ENCODE results near the gene CLDN14. TPM values are rescaled to one million over a fixed set of nuclear protein-coding genes. Genes with fewer than 3 reads are reported as not detected.
A peak's percentile ranks its signal among the peaks of the same experiment; 100 is the strongest.

The CLDN14 gene
- total RNA-seq, 2 donors from 2014 or later, result not detected

GRCh38 chr21:36489103-36489775, 9.3 kb upstream of the CLDN14 start:
- DNase-seq (no peak), ATAC-seq (replicated peaks in 1 of 2) (no peak)
- Mint-ChIP-seq H3K36me3 (ENCODE audit: insufficient read depth in 2 of 2) (no peaks in the 10 kb centered on the region), H3K4me3 (no peak overlapping the region), H3K27me3 (ENCODE audit: low read depth) (peaks cover 6% of the 10 kb centered on the region), H3K9me3 (no peaks in the 10 kb centered on the region), H3K4me1 (ENCODE audit: low read depth) (no peaks in the 10 kb centered on the region), H3K27ac (no peak overlapping the region)

GRCh38 chr21:36487641-36488307, 7.9 kb upstream of the CLDN14 start:
- DNase-seq (no peak), ATAC-seq (replicated peaks in 1 of 2) (no peak)
- Mint-ChIP-seq H3K4me3 (no peak overlapping the region), H3K36me3 (ENCODE audit: insufficient read depth in 2 of 2) (no peaks in the 10 kb centered on the region), H3K27ac (no peak overlapping the region), H3K9me3 (no peaks in the 10 kb centered on the region), H3K4me1 (ENCODE audit: low read depth) (no peaks in the 10 kb centered on the region), H3K27me3 (ENCODE audit: low read depth) (no peaks in the 10 kb centered on the region)

GRCh38 chr21:36486246-36486645, 6.3 kb upstream of the CLDN14 start:
- Mint-ChIP-seq H3K27ac (no peak overlapping the region), H3K27me3 (ENCODE audit: low read depth) (no peaks in the 10 kb centered on the region), H3K9me3 (no peaks in the 10 kb centered on the region), H3K4me1 (ENCODE audit: low read depth) (no peaks in the 10 kb centered on the region), H3K36me3 (ENCODE audit: insufficient read depth in 2 of 2) (no peaks in the 10 kb centered on the region), H3K4me3 (no peak overlapping the region)
- no peak for ATAC-seq (replicated peaks in 1 of 2)
- DNase-seq, result no peak

GRCh38 chr21:36485476-36485875, 5.6 kb upstream of the CLDN14 start:
- H3K4me3 Mint-ChIP-seq, result no peak overlapping the region
- H3K4me1 Mint-ChIP-seq (ENCODE audit: low read depth), result no peaks in the 10 kb centered on the region
- no peaks in the 10 kb centered on the region for H3K27me3 Mint-ChIP-seq (ENCODE audit: low read depth)
- H3K9me3 Mint-ChIP-seq, result no peaks in the 10 kb centered on the region
- DNase-seq (no peak), ATAC-seq (replicated peaks in 1 of 2) (no peak)
- H3K27ac Mint-ChIP-seq, result no peak overlapping the region
- no peaks in the 10 kb centered on the region for H3K36me3 Mint-ChIP-seq (ENCODE audit: insufficient read depth in 2 of 2)

GRCh38 chr21:36483095-36483494, 3.2 kb upstream of the CLDN14 start:
- no peaks in the 10 kb centered on the region for H3K36me3 Mint-ChIP-seq (ENCODE audit: insufficient read depth in 2 of 2)
- peaks cover 14% of the 10 kb centered on the region for H3K4me1 Mint-ChIP-seq (ENCODE audit: low read depth)
- no peak for ATAC-seq (replicated peaks in 1 of 2)
- H3K4me3 Mint-ChIP-seq, result no peak overlapping the region
- no peaks in the 10 kb centered on the region for H3K9me3 Mint-ChIP-seq
- H3K27me3 Mint-ChIP-seq (ENCODE audit: low read depth), result no peaks in the 10 kb centered on the region
- no peak overlapping the region for H3K27ac Mint-ChIP-seq
- DNase-seq, result no peak

- ATAC-seq (replicated peaks in 1 of 2) (no peak), DNase-seq (no peak)
- no peak overlapping the region for H3K27ac Mint-ChIP-seq
- no peaks in the 10 kb centered on the region for H3K36me3 Mint-ChIP-seq (ENCODE audit: insufficient read depth in 2 of 2)
- H3K4me1 Mint-ChIP-seq (ENCODE audit: low read depth), result peaks cover 18% of the 10 kb centered on the region
- no peaks in the 10 kb centered on the region for H3K9me3 Mint-ChIP-seq
- no peaks in the 10 kb centered on the region for H3K27me3 Mint-ChIP-seq (ENCODE audit: low read depth)
- H3K4me3 Mint-ChIP-seq, result no peak overlapping the region
Observed at GRCh38 chr21:36482673-36483072, 2.8 kb upstream of the CLDN14 start.

- Mint-ChIP-seq H3K4me1 (ENCODE audit: low read depth) (peaks cover 18% of the 10 kb centered on the region), H3K4me3 (no peak overlapping the region), H3K9me3 (no peaks in the 10 kb centered on the region), H3K27ac (no peak overlapping the region), H3K27me3 (ENCODE audit: low read depth) (no peaks in the 10 kb centered on the region), H3K36me3 (ENCODE audit: insufficient read depth in 2 of 2) (no peaks in the 10 kb centered on the region)
- DNase-seq (no peak), ATAC-seq (replicated peaks in 1 of 2) (no peak)
Observed at GRCh38 chr21:36482181-36482580, 2.3 kb upstream of the CLDN14 start.

- Mint-ChIP-seq H3K4me1 (ENCODE audit: low read depth) (peaks cover 18% of the 10 kb centered on the region), H3K27ac (no peak overlapping the region), H3K9me3 (no peaks in the 10 kb centered on the region), H3K36me3 (ENCODE audit: insufficient read depth in 2 of 2) (no peaks in the 10 kb centered on the region), H3K4me3 (no peak overlapping the region), H3K27me3 (ENCODE audit: low read depth) (no peaks in the 10 kb centered on the region)
- ATAC-seq (replicated peaks in 1 of 2) (no peak), DNase-seq (no peak)
Observed at GRCh38 chr21:36481639-36482038, 1.7 kb upstream of the CLDN14 start.

GRCh38 chr21:36480618-36481017, 696 bp upstream of the CLDN14 start:
- no peak for ATAC-seq (replicated peaks in 1 of 2)
- H3K4me1 Mint-ChIP-seq (ENCODE audit: low read depth), result peaks cover 18% of the 10 kb centered on the region

GRCh38 chr21:36478941-36479340, 981 bp downstream of the CLDN14 start:
- Mint-ChIP-seq H3K9me3 (no peaks in the 10 kb centered on the region), H3K27ac (no peak overlapping the region), H3K27me3 (ENCODE audit: low read depth) (peaks cover 9% of the 10 kb centered on the region), H3K4me3 (peak overlapping the region in 1 of 2 donors; percentile 65), H3K36me3 (ENCODE audit: insufficient read depth in 2 of 2) (no peaks in the 10 kb centered on the region), H3K4me1 (ENCODE audit: low read depth) (peaks cover 18% of the 10 kb centered on the region)
- ATAC-seq (replicated peaks in 1 of 2), result no peak
- no peak for DNase-seq

More at GRCh38 chr21:36480618-36481017, 696 bp upstream of the CLDN14 start:
- Mint-ChIP-seq H3K36me3 (ENCODE audit: insufficient read depth in 2 of 2) (no peaks in the 10 kb centered on the region), H3K27ac (no peak overlapping the region), H3K9me3 (no peaks in the 10 kb centered on the region), H3K27me3 (ENCODE audit: low read depth) (no peaks in the 10 kb centered on the region), H3K4me3 (no peak overlapping the region)
- no peak for DNase-seq

GRCh38 chr21:36478207-36478701, 1.7 kb downstream of the CLDN14 start:
- ATAC-seq (replicated peaks in 1 of 2) (peak; percentile 98 to 99), DNase-seq (peak; percentile 46 to 60)
- no peak overlapping the region for H3K27ac Mint-ChIP-seq
- H3K4me1 Mint-ChIP-seq (ENCODE audit: low read depth), result peaks cover 18% of the 10 kb centered on the region
- H3K4me3 Mint-ChIP-seq, result peak overlapping the region in 1 of 2 donors; percentile 65
- no peaks in the 10 kb centered on the region for H3K9me3 Mint-ChIP-seq
- peaks cover 16% of the 10 kb centered on the region for H3K27me3 Mint-ChIP-seq (ENCODE audit: low read depth)
- no peaks in the 10 kb centered on the region for H3K36me3 Mint-ChIP-seq (ENCODE audit: insufficient read depth in 2 of 2)

GRCh38 chr21:36477559-36477958, 2.4 kb downstream of the CLDN14 start:
- ATAC-seq (replicated peaks in 1 of 2) (no peak), DNase-seq (no peak)
- H3K27me3 Mint-ChIP-seq (ENCODE audit: low read depth), result peaks cover 17% of the 10 kb centered on the region
- H3K4me3 Mint-ChIP-seq, result no peak overlapping the region
- peaks cover 18% of the 10 kb centered on the region for H3K4me1 Mint-ChIP-seq (ENCODE audit: low read depth)
- H3K36me3 Mint-ChIP-seq (ENCODE audit: insufficient read depth in 2 of 2), result no peaks in the 10 kb centered on the region
- H3K9me3 Mint-ChIP-seq, result no peaks in the 10 kb centered on the region
- no peak overlapping the region for H3K27ac Mint-ChIP-seq

GRCh38 chr21:36477001-36477400, 2.9 kb downstream of the CLDN14 start:
- DNase-seq, result no peak
- Mint-ChIP-seq H3K9me3 (peaks cover 0 to 1% of the 10 kb centered on the region in 2 donors), H3K27ac (no peak overlapping the region), H3K4me1 (ENCODE audit: low read depth) (peaks cover 22% of the 10 kb centered on the region), H3K36me3 (ENCODE audit: insufficient read depth in 2 of 2) (peaks cover 0 to 1% of the 10 kb centered on the region in 2 donors), H3K27me3 (ENCODE audit: low read depth) (peaks cover 17% of the 10 kb centered on the region), H3K4me3 (no peak overlapping the region)
- ATAC-seq (replicated peaks in 1 of 2), result no peak

Measured in activated T-cell treated with anti-CD3 and anti-CD28 coated beads, Interleukin-2, amount 50 U/mL, for 72 hours (primary cell).